ENCODE results near the gene HNRNPH2.

Gene HNRNPH2

DNA sequence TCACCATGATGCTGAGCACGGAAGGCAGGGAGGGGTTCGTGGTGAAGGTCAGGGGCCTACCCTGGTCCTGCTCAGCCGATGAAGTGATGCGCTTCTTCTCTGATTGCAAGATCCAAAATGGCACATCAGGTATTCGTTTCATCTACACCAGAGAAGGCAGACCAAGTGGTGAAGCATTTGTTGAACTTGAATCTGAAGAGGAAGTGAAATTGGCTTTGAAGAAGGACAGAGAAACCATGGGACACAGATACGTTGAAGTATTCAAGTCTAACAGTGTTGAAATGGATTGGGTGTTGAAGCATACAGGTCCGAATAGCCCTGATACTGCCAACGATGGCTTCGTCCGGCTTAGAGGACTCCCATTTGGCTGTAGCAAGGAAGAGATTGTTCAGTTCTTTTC lies 4.0 kb downstream of the HNRNPH2 start:
- Mint-ChIP-seq H3K4me1 (ENCODE audit: low read depth) (peaks cover 54% of the 10 kb centered on the region), H3K27me3 (peaks cover 18% of the 10 kb centered on the region), H3K36me3 (ENCODE audit: low read depth) (peaks cover 35% of the 10 kb centered on the region), H3K9me3 (no peaks in the 10 kb centered on the region), H3K4me3 (no peak overlapping the region), H3K27ac (peak overlapping the region; percentile 48)
- no peak for DNase-seq

DNA sequence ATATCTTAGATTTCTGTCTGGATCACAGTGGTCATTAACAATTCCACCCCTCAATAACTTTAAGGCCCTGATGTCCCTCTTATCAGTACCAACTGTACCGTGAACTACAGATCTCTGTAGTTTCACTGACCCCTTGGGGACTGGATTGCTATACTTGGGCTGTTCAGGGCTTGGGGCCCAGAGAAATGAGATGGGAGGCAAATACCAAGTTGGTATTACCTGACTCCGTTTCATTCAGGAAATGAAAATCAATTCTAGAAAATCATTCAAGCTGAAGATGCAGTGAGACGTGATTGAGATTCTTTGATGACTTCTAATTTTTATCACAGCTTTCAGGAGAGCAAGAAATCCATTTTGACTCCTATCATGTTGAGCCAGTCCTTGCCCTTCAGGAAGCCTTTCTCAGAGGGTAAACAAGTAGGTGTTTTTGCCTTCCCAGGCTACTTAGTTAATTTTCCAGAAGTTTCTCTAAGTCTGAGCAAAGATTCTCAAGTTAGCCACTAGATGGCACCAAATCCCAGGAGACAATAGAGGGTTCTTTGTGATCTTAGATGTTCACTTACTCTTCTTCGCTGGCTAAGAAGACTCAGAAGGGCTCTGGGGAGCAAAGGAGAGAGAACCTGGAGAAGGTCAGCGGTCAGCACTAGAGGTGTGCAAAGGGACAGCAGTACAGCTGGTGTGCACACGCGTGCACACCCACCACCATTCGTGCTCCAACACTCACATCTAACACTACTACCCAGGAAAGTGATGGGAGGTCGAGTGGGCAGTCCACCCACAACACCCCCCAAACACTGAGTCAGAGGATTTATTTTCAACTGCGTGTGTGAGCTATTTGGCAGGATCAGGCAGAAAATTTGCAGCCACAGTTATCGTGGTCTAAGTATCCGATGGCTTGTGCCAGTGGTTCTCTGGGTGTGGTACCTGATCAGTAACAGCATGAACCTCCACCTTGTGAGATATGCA lies 7.4 kb downstream of the HNRNPH2 start:
- Mint-ChIP-seq H3K27me3 (peaks cover 41% of the 10 kb centered on the region), H3K9me3 (no peaks in the 10 kb centered on the region), H3K36me3 (ENCODE audit: low read depth) (peaks cover 24% of the 10 kb centered on the region), H3K4me3 (peak overlapping the region; percentile 32), H3K27ac (peak overlapping the region; percentile 94), H3K4me1 (ENCODE audit: low read depth) (peaks cover 62% of the 10 kb centered on the region)
- peak; percentile 56 for DNase-seq

GRCh38 chrX:101416691-101417090 lies 8.7 kb downstream of the HNRNPH2 start:
- no peaks in the 10 kb centered on the region for H3K9me3 Mint-ChIP-seq
- peaks cover 23% of the 10 kb centered on the region for H3K36me3 Mint-ChIP-seq (ENCODE audit: low read depth)
- DNase-seq, result no peak
- no peak overlapping the region for H3K27ac Mint-ChIP-seq
- peaks cover 43% of the 10 kb centered on the region for H3K27me3 Mint-ChIP-seq
- H3K4me3 Mint-ChIP-seq, result no peak overlapping the region
- peaks cover 54% of the 10 kb centered on the region for H3K4me1 Mint-ChIP-seq (ENCODE audit: low read depth)

DNA sequence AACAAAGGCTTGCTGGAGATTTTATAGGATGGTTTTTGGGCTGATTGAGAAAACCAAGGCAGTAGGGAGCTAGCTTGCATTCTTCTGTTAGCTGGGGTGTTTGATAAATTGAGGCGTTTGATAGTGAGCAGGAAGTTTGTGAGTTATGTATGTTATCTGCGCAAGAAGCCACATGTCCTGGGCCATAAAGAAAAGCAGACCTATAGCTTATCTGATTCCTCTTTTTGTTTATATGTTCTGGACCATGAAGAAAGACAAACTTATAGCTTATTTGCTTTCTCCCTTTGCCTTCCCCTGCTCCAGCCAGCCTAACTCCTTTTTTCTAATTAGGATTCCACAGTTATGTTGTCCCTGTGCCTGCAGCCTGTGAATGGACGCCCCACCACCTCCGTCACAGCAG lies 9.2 kb downstream of the HNRNPH2 start:
- H3K4me1 Mint-ChIP-seq (ENCODE audit: low read depth), result peaks cover 50% of the 10 kb centered on the region
- H3K27ac Mint-ChIP-seq, result peak overlapping the region; percentile 94
- peak overlapping the region; percentile 83 for H3K4me3 Mint-ChIP-seq
- peaks cover 18% of the 10 kb centered on the region for H3K36me3 Mint-ChIP-seq (ENCODE audit: low read depth)
- peaks cover 43% of the 10 kb centered on the region for H3K27me3 Mint-ChIP-seq
- H3K9me3 Mint-ChIP-seq, result no peaks in the 10 kb centered on the region
- DNase-seq, result no peak

- H3K4me1 Mint-ChIP-seq (ENCODE audit: low read depth), result peaks cover 42% of the 10 kb centered on the region
- peak; percentile 65 for DNase-seq
- H3K9me3 Mint-ChIP-seq, result no peaks in the 10 kb centered on the region
- peaks cover 8% of the 10 kb centered on the region for H3K36me3 Mint-ChIP-seq (ENCODE audit: low read depth)
- peaks cover 38% of the 10 kb centered on the region for H3K27me3 Mint-ChIP-seq
- peak overlapping the region; percentile 94 for H3K27ac Mint-ChIP-seq
- H3K4me3 Mint-ChIP-seq, result peak overlapping the region; percentile 83
Measured at GRCh38 chrX:101417981-101418841, 10.2 kb downstream of the HNRNPH2 start.

GRCh38 chrX:101419489-101419888 lies 11.5 kb downstream of the HNRNPH2 start:
- Mint-ChIP-seq H3K4me1 (ENCODE audit: low read depth) (peaks cover 35% of the 10 kb centered on the region), H3K27ac (no peak overlapping the region), H3K27me3 (peaks cover 38% of the 10 kb centered on the region), H3K4me3 (no peak overlapping the region), H3K36me3 (ENCODE audit: low read depth) (peaks cover 2% of the 10 kb centered on the region), H3K9me3 (no peaks in the 10 kb centered on the region)
- no peak for DNase-seq

GRCh38 chrX:101427954-101428353 lies 19.9 kb downstream of the HNRNPH2 start:
- DNase-seq, result no peak
- Mint-ChIP-seq H3K9me3 (no peaks in the 10 kb centered on the region), H3K4me1 (ENCODE audit: low read depth) (peaks cover 14% of the 10 kb centered on the region), H3K27me3 (peaks cover 9% of the 10 kb centered on the region), H3K27ac (no peak overlapping the region), H3K4me3 (no peak overlapping the region), H3K36me3 (ENCODE audit: low read depth) (peaks cover 29% of the 10 kb centered on the region)

DNA sequence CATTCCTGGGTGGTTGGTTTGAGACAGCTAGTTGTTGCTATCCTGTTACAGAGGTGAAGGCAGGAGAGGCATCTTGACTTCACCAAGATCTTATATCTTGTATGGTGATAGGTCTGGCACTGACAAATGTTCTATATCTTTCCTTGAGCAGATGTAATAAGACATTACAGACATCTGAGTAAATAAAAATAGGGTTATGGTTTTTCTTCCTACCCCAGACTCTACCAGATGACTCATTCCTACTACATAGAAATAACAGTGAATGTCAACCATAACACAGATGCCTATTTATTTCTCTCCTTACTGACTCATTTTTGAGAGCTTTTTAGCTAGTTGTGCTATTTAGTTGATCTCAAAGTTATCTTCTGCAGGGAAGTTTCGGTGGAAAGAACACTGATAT lies 21.9 kb downstream of the HNRNPH2 start:
- Mint-ChIP-seq H3K27ac (peak overlapping the region; percentile 62), H3K36me3 (ENCODE audit: low read depth) (peaks cover 27% of the 10 kb centered on the region), H3K4me1 (ENCODE audit: low read depth) (peaks cover 14% of the 10 kb centered on the region), H3K27me3 (peaks cover 8% of the 10 kb centered on the region), H3K4me3 (no peak overlapping the region), H3K9me3 (no peaks in the 10 kb centered on the region)
- no peak for DNase-seq

DNA sequence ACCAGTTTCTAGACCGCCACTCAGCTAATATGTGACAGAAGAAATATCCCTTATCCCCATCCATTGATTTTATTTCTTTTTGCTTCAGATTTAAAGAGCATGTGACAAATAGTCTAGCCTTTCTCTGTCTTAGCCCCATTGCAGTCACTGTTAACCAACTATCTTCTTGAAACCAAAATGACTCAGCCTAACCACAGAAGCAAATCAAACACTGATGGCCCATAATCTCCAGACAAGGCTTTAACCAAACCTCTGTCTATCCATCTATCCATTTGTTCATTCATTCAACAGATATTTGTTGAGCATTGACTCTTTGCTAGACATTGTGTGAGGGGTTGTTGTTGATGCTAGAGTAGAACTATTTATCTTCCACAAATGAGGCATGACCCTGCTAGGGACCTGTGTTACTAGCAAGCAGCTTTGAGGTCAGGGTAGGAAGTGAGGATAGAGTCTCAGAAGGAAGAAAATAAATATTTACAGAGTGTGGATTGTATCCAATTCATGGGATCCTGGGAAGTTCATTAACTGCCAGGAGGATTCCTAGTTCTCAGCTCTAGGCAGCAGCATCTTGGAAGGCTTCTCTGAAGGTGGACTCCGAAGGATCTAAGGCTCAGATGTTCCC lies 22.5 kb downstream of the HNRNPH2 start:
- Mint-ChIP-seq H3K36me3 (ENCODE audit: low read depth) (peaks cover 25% of the 10 kb centered on the region), H3K27ac (peak overlapping the region; percentile 62), H3K9me3 (no peaks in the 10 kb centered on the region), H3K4me1 (ENCODE audit: low read depth) (peaks cover 14% of the 10 kb centered on the region), H3K4me3 (no peak overlapping the region), H3K27me3 (peaks cover 6% of the 10 kb centered on the region)
- no peak for DNase-seq

- Mint-ChIP-seq H3K9me3 (no peaks in the 10 kb centered on the region), H3K27me3 (peaks cover 21% of the 10 kb centered on the region), H3K4me1 (ENCODE audit: low read depth) (no peaks in the 10 kb centered on the region), H3K27ac (no peak overlapping the region), H3K36me3 (ENCODE audit: low read depth) (peaks cover 45% of the 10 kb centered on the region), H3K4me3 (no peak overlapping the region)
- DNase-seq, result no peak
Measured at GRCh38 chrX:101442085-101442484, 34.1 kb downstream of the HNRNPH2 start.

GRCh38 chrX:101449279-101449678 lies 41.3 kb downstream of the HNRNPH2 start:
- Mint-ChIP-seq H3K4me1 (ENCODE audit: low read depth) (no peaks in the 10 kb centered on the region), H3K4me3 (no peak overlapping the region), H3K27me3 (peaks cover 11% of the 10 kb centered on the region), H3K27ac (no peak overlapping the region), H3K36me3 (ENCODE audit: low read depth) (peaks cover 13% of the 10 kb centered on the region), H3K9me3 (peaks cover 3% of the 10 kb centered on the region)
- no peak for DNase-seq

- no peak overlapping the region for H3K4me3 Mint-ChIP-seq
- peaks cover 16% of the 10 kb centered on the region for H3K36me3 Mint-ChIP-seq (ENCODE audit: low read depth)
- no peak overlapping the region for H3K27ac Mint-ChIP-seq
- peaks cover 3% of the 10 kb centered on the region for H3K9me3 Mint-ChIP-seq
- H3K27me3 Mint-ChIP-seq, result peaks cover 11% of the 10 kb centered on the region
- H3K4me1 Mint-ChIP-seq (ENCODE audit: low read depth), result no peaks in the 10 kb centered on the region
- no peak for DNase-seq
Measured at GRCh38 chrX:101450085-101450484, 42.1 kb downstream of the HNRNPH2 start.

DNA sequence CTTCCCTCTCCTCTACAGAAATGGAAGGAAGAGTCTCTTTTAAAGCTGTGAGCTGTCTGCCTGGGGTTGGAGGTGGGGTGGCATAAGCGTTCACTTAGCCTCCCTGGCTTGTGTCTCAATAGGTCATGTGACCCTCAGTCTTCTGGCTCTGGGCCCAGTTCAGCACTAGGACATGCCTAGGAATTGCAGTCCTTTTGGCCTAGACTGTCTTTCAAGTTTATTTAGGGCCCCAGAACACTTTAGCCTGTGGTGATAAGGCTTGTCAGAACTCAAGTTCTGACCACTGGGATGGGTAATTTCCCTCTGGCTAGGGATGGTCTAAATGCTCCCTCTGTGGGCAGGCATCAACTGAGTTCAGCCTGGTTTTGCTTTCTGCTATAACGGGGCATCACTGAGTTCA lies 42.9 kb downstream of the HNRNPH2 start:
- Mint-ChIP-seq H3K9me3 (peaks cover 3% of the 10 kb centered on the region), H3K36me3 (ENCODE audit: low read depth) (peaks cover 20% of the 10 kb centered on the region), H3K27me3 (peaks cover 14% of the 10 kb centered on the region), H3K27ac (no peak overlapping the region), H3K4me1 (ENCODE audit: low read depth) (no peaks in the 10 kb centered on the region), H3K4me3 (no peak overlapping the region)
- no peak for DNase-seq

DNA sequence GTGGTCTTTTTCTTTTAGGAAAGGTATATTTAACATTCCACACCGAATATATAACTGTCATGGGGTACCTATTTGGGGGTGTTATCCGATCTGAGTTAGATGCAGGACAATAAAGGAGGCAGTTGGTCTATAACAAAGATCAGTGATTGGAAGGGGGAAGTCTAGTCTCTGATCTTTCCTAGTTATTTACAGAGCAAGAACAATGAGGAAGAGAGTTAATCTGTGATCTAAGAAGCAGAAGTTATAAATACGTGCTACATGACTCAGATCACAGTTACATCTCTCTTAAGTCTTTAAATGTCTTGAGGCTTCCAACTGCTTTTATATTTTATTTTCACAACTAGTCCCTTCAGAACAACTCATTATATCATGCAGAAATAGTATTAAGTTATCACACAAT lies 44.0 kb downstream of the HNRNPH2 start:
- peaks cover 21% of the 10 kb centered on the region for H3K36me3 Mint-ChIP-seq (ENCODE audit: low read depth)
- H3K4me3 Mint-ChIP-seq, result no peak overlapping the region
- H3K27ac Mint-ChIP-seq, result no peak overlapping the region
- peaks cover 3% of the 10 kb centered on the region for H3K9me3 Mint-ChIP-seq
- no peak for DNase-seq
- no peaks in the 10 kb centered on the region for H3K4me1 Mint-ChIP-seq (ENCODE audit: low read depth)
- peaks cover 17% of the 10 kb centered on the region for H3K27me3 Mint-ChIP-seq

Measured in activated T-cell treated with anti-CD3 and anti-CD28 coated beads, Interleukin-2, amount 50 U/mL, for 24 hours (primary cell).